Measurements from ENCODE around the gene GUCY2C. TPM values are rescaled to one million over a fixed set of nuclear protein-coding genes. Genes with fewer than 3 reads are reported as not detected.

Gene GUCY2C
- total and polyA plus RNA-seq, 2 experiments from 2014 or later: 0.05 TPM; not detected in 1

DNA sequence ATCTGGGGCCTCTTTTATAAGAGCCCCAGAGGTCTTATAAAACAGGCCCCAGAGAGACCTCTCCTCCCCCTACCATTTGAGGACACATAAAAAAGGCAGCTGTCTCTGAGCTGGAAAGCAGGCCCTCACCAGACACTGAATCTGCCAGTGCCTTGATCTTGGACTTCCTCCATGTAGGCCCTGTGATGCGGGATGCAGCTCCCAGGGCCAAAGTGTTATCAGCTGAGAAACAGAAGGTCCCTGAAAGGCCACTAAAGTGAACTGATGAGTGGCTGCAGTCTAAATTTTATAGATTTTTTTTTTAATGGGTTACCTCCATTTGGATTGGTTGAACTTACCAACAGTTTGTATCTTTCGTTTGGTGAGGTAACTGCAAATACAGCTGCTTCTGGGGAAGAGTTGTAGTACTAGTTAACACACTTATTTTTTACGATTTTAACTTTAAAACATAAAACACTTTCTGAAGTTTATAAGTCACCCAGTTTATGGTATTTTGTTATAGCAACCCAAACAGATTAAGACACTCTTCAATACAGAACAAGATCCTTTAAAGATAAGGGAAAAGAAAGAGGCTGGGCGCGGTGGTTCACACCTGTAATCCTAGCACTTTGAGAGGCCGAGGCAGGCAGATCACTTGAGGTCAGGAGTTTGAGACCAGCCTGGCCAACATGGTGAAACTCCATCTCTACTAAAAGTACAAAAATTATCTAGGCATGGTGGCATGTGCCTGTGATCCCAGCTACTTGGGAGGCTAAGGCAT is 5.6 kb upstream of the GUCY2C start:
- DNase-seq (ENCODE audit: low read depth in 1 of 2, low spot score in 1 of 2): no peak
- Histone ChIP-seq H3K27ac (no peak overlapping the region), H3K9me3 (ENCODE audit: low read depth) (no peaks in the 10 kb centered on the region), H3K36me3 (no peaks in the 10 kb centered on the region), H3K27me3 (no peaks in the 10 kb centered on the region), H3K4me3 (no peak overlapping the region), H3K4me1 (ENCODE audit: low read depth) (no peaks in the 10 kb centered on the region)
- TF ChIP-seq, protein P1, sequence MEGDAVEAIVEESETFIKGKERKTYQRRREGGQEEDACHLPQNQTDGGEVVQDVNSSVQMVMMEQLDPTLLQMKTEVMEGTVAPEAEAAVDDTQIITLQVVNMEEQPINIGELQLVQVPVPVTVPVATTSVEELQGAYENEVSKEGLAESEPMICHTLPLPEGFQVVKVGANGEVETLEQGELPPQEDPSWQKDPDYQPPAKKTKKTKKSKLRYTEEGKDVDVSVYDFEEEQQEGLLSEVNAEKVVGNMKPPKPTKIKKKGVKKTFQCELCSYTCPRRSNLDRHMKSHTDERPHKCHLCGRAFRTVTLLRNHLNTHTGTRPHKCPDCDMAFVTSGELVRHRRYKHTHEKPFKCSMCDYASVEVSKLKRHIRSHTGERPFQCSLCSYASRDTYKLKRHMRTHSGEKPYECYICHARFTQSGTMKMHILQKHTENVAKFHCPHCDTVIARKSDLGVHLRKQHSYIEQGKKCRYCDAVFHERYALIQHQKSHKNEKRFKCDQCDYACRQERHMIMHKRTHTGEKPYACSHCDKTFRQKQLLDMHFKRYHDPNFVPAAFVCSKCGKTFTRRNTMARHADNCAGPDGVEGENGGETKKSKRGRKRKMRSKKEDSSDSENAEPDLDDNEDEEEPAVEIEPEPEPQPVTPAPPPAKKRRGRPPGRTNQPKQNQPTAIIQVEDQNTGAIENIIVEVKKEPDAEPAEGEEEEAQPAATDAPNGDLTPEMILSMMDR (IDR thresholded peaks at IDR 0.05; ENCODE audit: low read depth, low read length): no peak

DNA sequence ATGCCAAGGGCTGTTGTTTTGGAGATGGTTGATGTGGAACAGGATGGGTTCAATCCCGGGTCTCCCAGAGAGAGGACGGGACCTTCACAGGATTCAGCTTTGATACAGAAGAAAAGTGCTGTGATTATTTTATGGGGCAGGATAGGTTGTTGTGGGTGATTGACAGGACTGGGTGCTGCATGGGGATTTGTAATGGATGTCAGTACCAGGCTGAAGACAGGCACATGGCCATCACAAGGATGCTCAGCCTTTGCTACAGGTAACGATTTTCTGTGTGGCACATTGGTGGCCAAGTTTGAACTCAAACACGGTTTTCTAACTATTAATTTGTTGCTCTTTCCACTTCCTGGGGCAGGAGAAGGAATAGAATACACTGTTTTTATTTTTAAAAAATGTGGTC is 4.5 kb upstream of the GUCY2C start:
- Histone ChIP-seq H3K4me3 (no peak overlapping the region), H3K27me3 (no peaks in the 10 kb centered on the region), H3K27ac (no peak overlapping the region), H3K36me3 (no peaks in the 10 kb centered on the region), H3K4me1 (ENCODE audit: low read depth) (no peaks in the 10 kb centered on the region), H3K9me3 (ENCODE audit: low read depth) (no peaks in the 10 kb centered on the region)
- TF ChIP-seq, protein P1 (IDR thresholded peaks at IDR 0.05; ENCODE audit: low read depth, low read length): no peak
- no peak for DNase-seq (ENCODE audit: low read depth in 1 of 2, low spot score in 1 of 2)

DNA sequence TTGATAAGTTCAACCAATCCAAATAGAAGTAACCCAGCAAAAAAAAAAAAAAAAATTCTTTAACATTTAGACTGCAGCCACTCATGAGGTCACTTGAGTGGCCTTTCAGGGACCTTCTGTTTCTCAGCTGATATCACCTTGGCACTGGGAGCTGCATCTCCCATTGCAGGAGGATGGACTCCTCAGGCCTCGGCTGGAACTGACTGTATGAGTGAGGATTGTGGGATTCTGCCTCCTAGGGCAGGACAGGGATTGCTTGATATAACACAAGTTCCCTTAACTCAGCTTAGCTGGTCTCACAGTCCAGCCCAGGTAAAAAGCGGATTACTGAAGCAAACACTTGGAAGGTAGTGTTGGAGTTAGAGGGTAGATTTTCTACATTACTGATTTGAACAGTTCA is 3.5 kb upstream of the GUCY2C start:
- TF ChIP-seq, protein P1 (IDR thresholded peaks at IDR 0.05; ENCODE audit: low read depth, low read length): no peak
- H3K36me3 ChIP-seq: no peaks in the 10 kb centered on the region
- no peak overlapping the region for H3K27ac ChIP-seq
- H3K9me3 ChIP-seq (ENCODE audit: low read depth): no peaks in the 10 kb centered on the region
- no peak for DNase-seq (ENCODE audit: low read depth in 1 of 2, low spot score in 1 of 2)
- H3K4me3 ChIP-seq: no peak overlapping the region
- H3K27me3 ChIP-seq: no peaks in the 10 kb centered on the region
- H3K4me1 ChIP-seq (ENCODE audit: low read depth): no peaks in the 10 kb centered on the region

DNA sequence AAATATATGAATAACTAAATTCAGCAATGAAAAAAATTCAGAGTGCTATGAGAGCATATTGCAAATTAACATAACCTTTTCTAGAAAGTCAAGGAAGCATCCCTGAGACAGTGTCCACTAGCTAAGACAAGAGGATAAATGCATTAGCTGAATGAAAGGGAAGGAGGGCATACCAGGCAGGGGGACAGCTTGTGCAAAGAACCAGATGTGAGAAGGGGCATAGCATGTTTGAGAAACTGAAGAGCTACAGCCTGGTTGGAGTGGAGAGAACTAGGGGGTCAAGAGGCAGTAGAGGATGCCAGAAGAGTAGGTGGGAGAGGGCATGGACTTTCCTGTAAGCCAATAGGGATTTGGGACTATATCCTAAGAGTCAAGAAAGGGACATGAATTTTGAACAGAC is 2.2 kb upstream of the GUCY2C start:
- Histone ChIP-seq H3K4me1 (ENCODE audit: low read depth) (no peaks in the 10 kb centered on the region), H3K27me3 (no peaks in the 10 kb centered on the region), H3K27ac (no peak overlapping the region), H3K4me3 (no peak overlapping the region), H3K9me3 (ENCODE audit: low read depth) (no peaks in the 10 kb centered on the region), H3K36me3 (no peaks in the 10 kb centered on the region)
- TF ChIP-seq, protein P1 (IDR thresholded peaks at IDR 0.05; ENCODE audit: low read depth, low read length): no peak
- DNase-seq (ENCODE audit: low read depth in 1 of 2, low spot score in 1 of 2): no peak

DNA sequence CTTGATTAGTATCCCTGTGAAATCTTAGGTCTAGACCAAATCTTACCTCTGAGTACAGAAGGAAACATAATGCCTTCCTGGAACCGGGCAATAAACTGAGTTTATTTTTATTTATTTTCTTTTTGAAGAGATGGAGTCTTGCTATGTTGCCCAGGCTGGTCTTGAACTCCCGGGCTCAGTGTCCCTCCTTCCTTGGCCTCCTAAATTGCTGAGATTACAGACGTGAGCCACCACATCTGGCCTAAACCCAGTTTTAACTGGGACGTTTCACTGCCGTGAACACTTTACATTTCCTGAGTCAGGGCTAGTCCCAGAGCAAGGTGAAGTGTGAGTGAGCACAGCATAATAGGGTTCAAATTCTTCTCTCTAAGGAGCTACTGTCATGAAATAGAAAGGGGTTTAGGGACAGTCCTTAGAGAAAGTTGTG is 671 bp downstream of the GUCY2C start:
- H3K4me3 ChIP-seq: no peak overlapping the region
- H3K9me3 ChIP-seq (ENCODE audit: low read depth): no peaks in the 10 kb centered on the region
- H3K27ac ChIP-seq: no peak overlapping the region
- DNase-seq (ENCODE audit: low read depth in 1 of 2, low spot score in 1 of 2): no peak
- no peaks in the 10 kb centered on the region for H3K27me3 ChIP-seq
- TF ChIP-seq, protein P1 (IDR thresholded peaks at IDR 0.05; ENCODE audit: low read depth, low read length): no peak
- H3K4me1 ChIP-seq (ENCODE audit: low read depth): no peaks in the 10 kb centered on the region
- H3K36me3 ChIP-seq: no peaks in the 10 kb centered on the region

Data from cardiac muscle cell (in vitro differentiated cells and primary cell).